Activated naive CD8-positive, alpha-beta T cell (primary cell): ENCODE results near the gene TIGD7.
"Not testable (repeated sequence)": the region's sequence is repeated elsewhere in the genome, so short reads cannot be mapped to it uniquely, and the experiment has no call there.

Source experiments
- H3K27ac Mint-ChIP-seq: one replicate; pipeline ENCODE4 v1.8.0; 2021; ENCODE audit warnings: mixed read lengths
- H3K27me3 Mint-ChIP-seq: one replicate; pipeline ENCODE4 v1.8.0; 2021; ENCODE audit warnings: mixed read lengths
- H3K36me3 Mint-ChIP-seq: one replicate; pipeline ENCODE4 v1.8.0; 2021; ENCODE audit warnings: mixed read lengths
- H3K4me1 Mint-ChIP-seq: one replicate; pipeline ENCODE4 v1.8.0; 2021; ENCODE audit warnings: low read depth, mixed read lengths
- H3K4me3 Mint-ChIP-seq: one replicate; pipeline ENCODE4 v1.8.0; 2021; ENCODE audit warnings: mild to moderate bottlenecking, mixed read lengths
- H3K9me3 Mint-ChIP-seq: one replicate; pipeline ENCODE4 v1.8.0; 2021; ENCODE audit warnings: low read depth, mixed read lengths

The TIGD7 gene

GRCh38 chr16:3292604-3293003, 12.6 kb downstream of the TIGD7 start:
- no peak overlapping the region for H3K27ac Mint-ChIP-seq
- H3K36me3 Mint-ChIP-seq = peaks cover 57% of the 10 kb centered on the region
- no peak overlapping the region for H3K4me3 Mint-ChIP-seq
- H3K27me3 Mint-ChIP-seq = no peaks in the 10 kb centered on the region
- no peaks in the 10 kb centered on the region for H3K4me1 Mint-ChIP-seq
- H3K9me3 Mint-ChIP-seq = peaks cover 24% of the 10 kb centered on the region

DNA sequence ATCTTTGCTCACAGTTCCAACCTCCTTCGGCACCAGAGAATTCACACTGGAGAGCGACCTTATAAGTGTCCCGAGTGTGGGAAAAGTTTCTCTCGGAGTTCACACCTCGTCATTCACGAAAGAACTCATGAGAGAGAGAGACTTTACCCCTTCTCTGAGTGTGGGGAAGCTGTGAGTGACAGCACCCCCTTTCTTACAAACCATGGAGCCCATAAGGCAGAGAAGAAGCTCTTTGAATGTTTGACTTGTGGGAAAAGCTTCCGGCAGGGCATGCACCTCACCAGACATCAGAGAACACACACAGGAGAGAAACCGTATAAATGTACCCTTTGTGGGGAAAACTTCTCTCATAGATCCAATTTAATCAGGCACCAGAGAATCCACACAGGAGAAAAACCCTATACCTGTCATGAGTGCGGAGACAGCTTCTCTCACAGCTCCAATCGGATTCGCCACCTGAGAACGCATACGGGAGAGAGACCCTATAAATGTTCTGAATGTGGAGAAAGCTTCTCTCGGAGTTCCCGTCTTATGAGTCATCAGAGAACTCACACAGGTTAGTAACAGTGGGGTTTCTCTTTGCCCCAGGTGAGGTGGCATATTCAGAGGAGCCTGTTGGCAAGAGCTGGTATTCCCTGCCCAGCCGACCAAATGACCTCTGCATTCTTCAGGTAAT, 15.1 kb downstream of the TIGD7 start:
- no peak overlapping the region for H3K27ac Mint-ChIP-seq
- H3K36me3 Mint-ChIP-seq = peaks cover 64% of the 10 kb centered on the region
- no peaks in the 10 kb centered on the region for H3K27me3 Mint-ChIP-seq
- no peak overlapping the region for H3K4me3 Mint-ChIP-seq
- peaks cover 6% of the 10 kb centered on the region for H3K4me1 Mint-ChIP-seq
- peaks cover 18% of the 10 kb centered on the region for H3K9me3 Mint-ChIP-seq

DNA sequence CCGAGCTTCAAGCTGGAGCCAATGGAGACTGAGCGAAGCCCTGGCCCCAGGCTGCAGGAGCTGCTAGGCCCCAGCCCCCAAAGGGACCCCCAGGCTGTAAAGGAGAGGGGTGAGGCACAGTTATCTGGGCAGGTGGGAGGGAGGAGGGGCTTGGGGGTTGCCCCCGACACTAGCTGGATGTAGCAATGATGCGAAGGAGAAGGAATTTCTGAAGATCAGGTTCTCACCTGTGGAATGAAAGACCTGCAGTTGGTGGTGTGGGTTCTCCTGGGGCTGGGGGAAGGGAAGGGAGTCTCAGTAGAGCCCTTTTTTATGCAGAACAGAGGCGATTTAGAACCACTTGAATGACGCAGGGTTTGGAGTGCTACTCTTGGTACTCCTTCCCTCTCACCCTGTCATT, 20.1 kb downstream of the TIGD7 start:
- Mint-ChIP-seq H3K36me3 (peaks cover 39% of the 10 kb centered on the region), H3K9me3 (no peaks in the 10 kb centered on the region), H3K27ac (no peak overlapping the region), H3K4me3 (peak overlapping the region; percentile 97), H3K4me1 (peaks cover 24% of the 10 kb centered on the region), H3K27me3 (no peaks in the 10 kb centered on the region)

DNA sequence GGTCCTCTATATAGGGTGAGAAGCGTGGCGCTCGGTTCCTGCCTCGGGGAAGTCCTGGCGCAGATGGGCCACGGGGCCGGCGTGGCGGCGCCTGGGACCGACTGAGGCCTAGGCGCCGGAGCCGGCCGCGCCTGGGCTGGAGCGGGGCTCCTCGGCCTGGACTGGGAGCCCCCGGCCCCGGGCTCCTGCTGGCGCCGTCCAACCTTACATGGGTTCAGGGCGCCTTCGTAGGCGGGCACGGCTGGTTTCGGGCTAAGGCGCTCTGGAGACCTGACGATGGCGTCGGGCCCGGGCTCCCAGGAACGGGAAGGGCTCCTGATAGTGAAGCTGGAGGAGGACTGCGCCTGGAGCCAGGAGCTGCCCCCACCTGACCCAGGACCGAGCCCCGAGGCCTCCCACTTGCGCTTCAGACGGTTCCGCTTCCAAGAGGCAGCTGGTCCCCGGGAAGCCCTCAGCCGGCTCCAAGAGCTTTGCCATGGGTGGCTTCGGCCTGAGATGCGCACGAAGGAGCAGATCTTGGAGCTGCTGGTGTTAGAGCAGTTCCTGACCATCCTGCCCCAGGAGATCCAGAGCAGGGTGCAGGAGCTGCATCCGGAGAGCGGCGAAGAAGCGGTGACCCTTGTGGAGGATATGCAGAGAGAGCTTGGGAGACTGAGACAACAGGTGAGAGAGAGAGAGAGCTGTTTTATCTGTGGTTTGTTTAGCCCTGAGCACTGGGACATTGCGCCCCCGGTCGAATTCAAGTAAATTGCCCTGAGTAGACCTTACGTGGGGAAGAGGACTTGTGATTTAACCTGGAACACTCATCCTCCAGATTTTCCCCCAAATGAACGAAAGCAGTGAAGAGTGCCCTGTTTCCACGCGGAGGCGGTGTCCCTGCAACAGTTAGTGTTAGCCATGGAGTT, 21.4 kb downstream of the TIGD7 start:
- H3K36me3 Mint-ChIP-seq = peaks cover 33% of the 10 kb centered on the region
- peak overlapping the region; percentile 97 for H3K27ac Mint-ChIP-seq
- H3K9me3 Mint-ChIP-seq = no peaks in the 10 kb centered on the region
- H3K27me3 Mint-ChIP-seq = no peaks in the 10 kb centered on the region
- H3K4me1 Mint-ChIP-seq = peaks cover 24% of the 10 kb centered on the region
- H3K4me3 Mint-ChIP-seq = peak overlapping the region; percentile 97

- H3K9me3 Mint-ChIP-seq = no peaks in the 10 kb centered on the region
- H3K4me1 Mint-ChIP-seq = peaks cover 24% of the 10 kb centered on the region
- H3K4me3 Mint-ChIP-seq = peak within 1 kb of the TSS; percentile 97
- peak within 1 kb of the TSS; percentile 97 for H3K27ac Mint-ChIP-seq
- H3K27me3 Mint-ChIP-seq = no peaks in the 10 kb centered on the region
- peaks cover 30% of the 10 kb centered on the region for H3K36me3 Mint-ChIP-seq
Measured at GRCh38 chr16:3282730-3283542, 22.3 kb downstream of the TIGD7 start, which contains the start of gene ZNF263. Gene ZNF263, plus strand, starts transcription at chr16:3283491. Its CDS starts 328 bp downstream, at chr16:3283819.

DNA sequence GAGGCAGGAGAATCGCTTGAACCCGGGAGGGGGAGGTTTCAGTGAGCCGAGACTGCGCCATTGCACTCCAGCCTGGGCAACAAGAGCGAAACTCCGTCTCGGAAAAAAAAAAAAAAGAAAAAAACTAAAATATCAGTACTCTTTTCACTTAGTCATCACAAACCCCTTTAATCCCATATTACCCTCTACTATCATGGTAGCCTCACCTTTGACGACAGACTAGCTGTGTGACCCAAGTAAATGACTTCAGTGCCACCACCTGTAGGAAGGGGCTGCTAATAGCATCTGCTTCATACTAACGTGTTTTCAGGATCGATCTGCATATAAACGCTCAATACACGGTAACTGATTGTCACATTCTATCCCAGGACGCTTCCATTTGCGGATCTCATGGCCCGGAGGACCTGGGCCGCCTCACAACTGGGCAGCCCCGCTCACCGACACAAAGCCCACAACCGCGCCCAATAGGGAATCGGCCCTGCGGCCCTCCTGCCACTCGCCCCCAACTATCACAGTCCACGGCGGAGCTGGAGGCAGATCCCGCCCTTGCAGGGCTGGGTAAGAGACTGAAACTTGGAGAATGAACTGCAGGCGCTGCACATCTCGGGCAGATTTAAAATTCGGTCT, 23.0 kb downstream of the TIGD7 start:
- H3K4me1 Mint-ChIP-seq = peaks cover 24% of the 10 kb centered on the region

GRCh38 chr16:3281222-3281820, 23.9 kb downstream of the TIGD7 start:
- H3K36me3 Mint-ChIP-seq = peaks cover 18% of the 10 kb centered on the region
- H3K4me1 Mint-ChIP-seq = peaks cover 24% of the 10 kb centered on the region
- H3K27me3 Mint-ChIP-seq = no peaks in the 10 kb centered on the region
- H3K27ac Mint-ChIP-seq = no peak overlapping the region
- peak overlapping the region; percentile 97 for H3K4me3 Mint-ChIP-seq
- H3K9me3 Mint-ChIP-seq = no peaks in the 10 kb centered on the region

More for the DNA sequence above, 23.0 kb downstream of the TIGD7 start:
- H3K27ac Mint-ChIP-seq = peak overlapping the region; percentile 88
- H3K9me3 Mint-ChIP-seq = no peaks in the 10 kb centered on the region
- no peaks in the 10 kb centered on the region for H3K27me3 Mint-ChIP-seq
- H3K36me3 Mint-ChIP-seq = peaks cover 25% of the 10 kb centered on the region
- H3K4me3 Mint-ChIP-seq = peak overlapping the region; percentile 97

DNA sequence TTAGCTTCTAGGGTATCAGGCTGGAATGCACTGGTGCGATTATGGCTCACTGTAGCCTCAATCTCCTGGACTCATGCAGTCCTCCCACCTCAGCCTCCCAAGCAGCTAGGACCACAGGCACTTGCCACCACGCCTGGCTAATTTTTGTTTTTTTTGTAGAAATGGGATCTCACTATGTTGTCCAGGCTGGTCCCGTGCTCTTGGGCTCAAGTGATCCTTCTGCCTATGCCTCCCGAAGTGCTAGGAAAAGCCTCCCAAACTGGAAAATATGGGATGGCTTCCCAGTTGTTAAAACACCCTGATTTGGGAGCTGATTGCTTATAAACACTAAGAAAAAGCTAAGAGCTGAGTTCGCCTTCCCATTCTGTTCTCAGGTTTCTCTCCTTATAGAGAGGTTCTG, 28.6 kb downstream of the TIGD7 start:
- Mint-ChIP-seq H3K27me3 (no peaks in the 10 kb centered on the region), H3K27ac (no peak overlapping the region), H3K4me1 (no peaks in the 10 kb centered on the region), H3K36me3 (no peaks in the 10 kb centered on the region), H3K4me3 (no peak overlapping the region), H3K9me3 (no peaks in the 10 kb centered on the region)

DNA sequence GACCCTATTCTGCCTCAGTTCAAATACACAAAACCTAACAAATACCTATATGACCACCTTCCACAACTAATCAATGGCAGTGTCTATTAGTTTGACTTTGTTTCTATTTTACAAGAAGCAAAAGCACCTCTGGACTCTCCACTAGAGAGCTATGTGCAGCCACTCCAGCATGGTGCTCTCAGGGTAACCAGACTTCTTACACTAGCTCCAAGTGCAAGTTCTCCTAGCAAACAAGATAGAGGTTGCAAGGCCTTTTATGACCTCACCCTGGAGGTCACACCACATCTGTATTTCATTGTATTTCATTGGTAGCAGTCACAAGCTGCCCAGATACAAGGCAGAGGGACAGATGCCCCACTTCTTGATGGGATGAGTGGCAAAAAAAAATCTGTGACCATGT, 30.3 kb downstream of the TIGD7 start:
- Mint-ChIP-seq H3K4me3 (no peak overlapping the region), H3K27ac (no peak overlapping the region), H3K9me3 (no peaks in the 10 kb centered on the region), H3K27me3 (no peaks in the 10 kb centered on the region), H3K36me3 (no peaks in the 10 kb centered on the region), H3K4me1 (no peaks in the 10 kb centered on the region)

GRCh38 chr16:3274490-3274889, 30.7 kb downstream of the TIGD7 start:
- Mint-ChIP-seq H3K4me1 (no peaks in the 10 kb centered on the region), H3K36me3 (no peaks in the 10 kb centered on the region), H3K27me3 (no peaks in the 10 kb centered on the region), H3K27ac (no peak overlapping the region), H3K9me3 (no peaks in the 10 kb centered on the region), H3K4me3 (no peak overlapping the region)

GRCh38 chr16:3271281-3271680, 33.9 kb downstream of the TIGD7 start:
- H3K36me3 Mint-ChIP-seq, H3K9me3 Mint-ChIP-seq, H3K27me3 Mint-ChIP-seq, H3K27ac Mint-ChIP-seq, H3K4me3 Mint-ChIP-seq: not testable (repeated sequence)
- peaks cover 12% of the 10 kb centered on the region for H3K4me1 Mint-ChIP-seq

DNA sequence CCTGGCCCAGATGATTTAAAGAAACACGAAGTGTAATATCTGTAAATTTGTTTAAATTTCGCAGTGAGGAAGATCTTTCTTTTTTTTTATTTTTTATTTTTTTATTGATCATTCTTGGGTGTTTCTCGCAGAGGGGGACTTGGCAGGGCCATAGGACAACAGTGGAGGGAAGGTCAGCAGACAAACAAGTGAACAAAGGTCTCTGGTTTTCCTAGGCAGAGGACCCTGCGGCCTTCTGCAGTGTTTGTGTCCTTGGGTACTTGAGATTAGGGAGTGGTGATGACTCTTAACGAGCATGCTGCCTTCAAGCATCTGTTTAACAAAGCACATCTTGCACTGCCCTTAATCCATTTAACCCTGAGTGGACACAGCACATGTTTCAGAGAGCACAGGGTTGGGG, 34.5 kb downstream of the TIGD7 start:
- H3K27ac Mint-ChIP-seq, H3K9me3 Mint-ChIP-seq, H3K36me3 Mint-ChIP-seq, H3K4me3 Mint-ChIP-seq, H3K27me3 Mint-ChIP-seq: not testable (repeated sequence)
- H3K4me1 Mint-ChIP-seq = peaks cover 14% of the 10 kb centered on the region

DNA sequence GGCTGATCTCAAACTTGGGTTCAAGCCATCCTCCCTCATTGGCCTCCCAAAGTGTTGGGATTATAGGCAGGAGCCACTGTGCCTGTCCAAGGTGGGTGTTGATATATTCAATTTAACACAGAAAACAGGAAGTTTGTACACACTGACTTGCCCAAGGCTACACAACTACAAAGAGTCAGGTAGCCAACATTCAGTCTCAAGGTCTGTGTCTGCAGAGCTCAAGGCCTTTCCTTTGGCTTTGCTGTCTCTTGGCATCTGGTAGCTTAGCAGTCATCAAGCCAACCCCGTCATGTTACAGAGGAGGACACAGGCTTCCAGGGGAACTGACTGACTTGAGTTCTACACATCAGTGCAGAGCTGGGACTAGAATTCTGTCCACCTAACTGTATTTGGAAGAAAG, 36.9 kb downstream of the TIGD7 start:
- H3K9me3 Mint-ChIP-seq = no peaks in the 10 kb centered on the region
- H3K27me3 Mint-ChIP-seq = no peaks in the 10 kb centered on the region
- peaks cover 3% of the 10 kb centered on the region for H3K36me3 Mint-ChIP-seq
- peaks cover 28% of the 10 kb centered on the region for H3K4me1 Mint-ChIP-seq
- peak overlapping the region; percentile 5 for H3K27ac Mint-ChIP-seq
- no peak overlapping the region for H3K4me3 Mint-ChIP-seq

DNA sequence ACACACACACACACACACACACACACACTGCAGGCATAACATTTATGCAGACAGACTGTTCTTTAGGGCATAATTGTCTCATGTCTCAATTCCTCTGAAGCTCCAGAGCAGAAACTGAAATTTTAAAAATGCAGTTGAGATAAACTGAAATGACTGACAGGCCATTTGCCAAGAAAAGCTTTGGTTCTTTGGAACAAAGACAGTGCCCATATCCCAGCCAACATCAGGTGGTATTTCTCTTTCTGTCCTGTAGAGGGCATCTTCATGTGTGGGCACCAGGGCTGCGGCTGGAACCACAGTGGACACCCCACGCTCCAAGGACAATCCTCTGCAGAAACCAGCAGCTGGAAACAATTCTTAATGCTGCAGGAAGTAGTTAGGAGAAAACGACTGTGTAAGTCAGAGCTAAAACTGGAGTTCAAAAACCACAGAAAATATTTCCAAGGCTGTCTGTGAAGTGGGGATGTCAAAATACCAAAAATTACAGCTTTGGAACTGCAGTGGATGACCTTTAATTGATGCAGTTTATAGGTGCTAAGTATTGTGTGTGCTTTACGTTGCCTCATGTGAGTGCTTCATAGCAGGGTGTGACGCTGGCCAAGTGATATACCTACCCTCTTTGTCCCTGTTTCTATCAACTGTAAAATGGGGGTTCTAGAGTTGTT, 38.2 kb downstream of the TIGD7 start:
- H3K36me3 Mint-ChIP-seq = peaks cover 3% of the 10 kb centered on the region
- H3K27me3 Mint-ChIP-seq = no peaks in the 10 kb centered on the region
- H3K27ac Mint-ChIP-seq = peak overlapping the region; percentile 5
- peak overlapping the region; percentile 8 for H3K4me3 Mint-ChIP-seq
- H3K4me1 Mint-ChIP-seq = peaks cover 38% of the 10 kb centered on the region
- H3K9me3 Mint-ChIP-seq = no peaks in the 10 kb centered on the region
